Stimulated activated CD4-positive, alpha-beta T cell treated with anti-CD3 and anti-CD28 coated beads, Interleukin-1b, Interleukin-23, amount 100 ng/mL, for 1 hour (primary cell): ENCODE measurements around the gene ZNF669.

Experiments
- DNase-seq, 2 donors: peaks; one replicate each; pipeline ENCODE4 v3.0.0-alpha.2; 2020; ENCODE audit warnings: low read depth in 2 of 2

ZNF669 gene

DNA sequence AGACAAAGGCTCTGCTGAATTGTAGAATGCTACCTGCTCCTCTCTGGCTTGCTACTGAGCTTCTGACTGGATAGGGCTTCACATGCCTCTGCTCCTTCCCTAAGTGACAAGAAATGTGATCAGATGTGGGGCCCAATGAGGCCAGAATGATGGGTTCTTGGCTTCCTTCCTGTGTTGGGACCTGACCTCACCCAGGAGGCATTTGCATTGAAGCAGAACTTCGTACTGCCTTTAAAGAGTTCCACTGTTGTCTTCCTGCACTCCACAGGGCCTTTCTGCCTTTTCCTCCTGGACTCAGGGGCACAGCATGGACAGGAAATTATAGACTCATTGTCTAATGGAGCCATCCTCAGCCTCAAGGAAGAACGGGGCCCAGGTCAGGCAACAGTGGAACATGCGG lies 39.9 kb downstream of the ZNF669 start:
- DNase-seq = no peak

DNA sequence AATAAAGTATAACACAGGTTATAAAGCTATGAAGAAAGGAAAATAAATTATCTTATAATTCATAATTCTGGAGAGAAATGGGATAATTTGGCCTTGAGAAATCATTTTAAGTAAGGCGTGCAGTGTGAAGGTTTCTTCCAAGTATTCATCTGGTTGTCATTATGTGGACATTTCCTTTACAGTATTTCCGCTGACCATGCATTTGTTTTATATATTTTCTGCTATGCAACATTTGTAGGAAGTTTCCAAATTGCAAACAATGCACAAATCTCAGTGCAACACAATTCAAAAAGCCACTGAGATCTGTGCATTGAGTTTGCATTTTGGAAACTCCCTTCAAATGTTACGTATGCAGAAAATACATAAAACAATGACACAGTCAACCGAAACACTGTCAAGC lies 43.4 kb downstream of the ZNF669 start:
- DNase-seq = no peak

DNA sequence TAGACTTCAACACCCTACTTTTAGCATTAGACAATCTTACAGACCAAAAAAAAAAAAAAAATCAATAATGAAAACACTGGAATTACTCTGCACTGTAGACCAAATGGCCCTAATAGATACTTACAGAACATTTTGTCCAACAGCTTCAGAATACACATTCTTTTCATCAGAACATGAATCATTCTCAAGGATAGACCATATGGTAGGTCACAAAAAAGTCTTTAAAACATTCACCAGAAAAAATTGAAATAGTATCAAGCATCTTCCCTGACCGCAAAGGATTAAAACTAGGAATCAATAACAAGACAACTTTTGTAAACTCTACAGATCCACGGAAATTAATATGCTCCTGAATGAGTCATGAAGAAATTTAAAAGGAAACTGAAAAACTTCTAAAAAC lies 48.1 kb downstream of the ZNF669 start:
- DNase-seq = no peak

DNA sequence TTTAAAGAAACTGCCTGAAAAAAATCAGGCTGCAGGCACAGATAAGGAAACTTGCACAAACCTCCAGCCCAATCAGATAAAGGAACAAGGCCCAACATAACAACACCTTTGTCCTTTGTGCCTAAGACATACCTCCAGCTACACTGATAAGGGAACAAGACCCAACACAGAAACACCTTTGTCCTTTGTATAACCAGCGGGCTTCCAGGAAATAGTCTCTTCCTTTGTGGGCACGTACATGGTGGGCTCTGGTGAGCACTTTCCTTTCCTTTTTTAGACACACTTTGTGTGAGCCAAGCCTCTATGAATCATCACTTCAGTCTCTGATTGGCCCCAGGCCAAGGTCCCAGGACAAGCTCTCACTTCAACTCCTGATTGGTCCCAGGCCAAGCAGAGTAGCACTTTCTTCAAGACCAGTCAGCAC lies 49.2 kb downstream of the ZNF669 start:
- no peak for DNase-seq
